HG02943 (cell line): ENCODE data around the gene ADAMTS13.
"Not testable (repeated sequence)": the region's sequence is repeated elsewhere in the genome, so short reads cannot be mapped to it uniquely, and the experiment has no call there.

Source experiments
- ATAC-seq: cut with Tn5 transposase; IDR thresholded peaks from one replicate; pipeline ENCODE4 v1.9.1; 2021; ENCODE audit warnings: mild to moderate bottlenecking, low read depth, moderate library complexity; ENCODE audit not compliant: unreplicated experiment

The ADAMTS13 gene

DNA sequence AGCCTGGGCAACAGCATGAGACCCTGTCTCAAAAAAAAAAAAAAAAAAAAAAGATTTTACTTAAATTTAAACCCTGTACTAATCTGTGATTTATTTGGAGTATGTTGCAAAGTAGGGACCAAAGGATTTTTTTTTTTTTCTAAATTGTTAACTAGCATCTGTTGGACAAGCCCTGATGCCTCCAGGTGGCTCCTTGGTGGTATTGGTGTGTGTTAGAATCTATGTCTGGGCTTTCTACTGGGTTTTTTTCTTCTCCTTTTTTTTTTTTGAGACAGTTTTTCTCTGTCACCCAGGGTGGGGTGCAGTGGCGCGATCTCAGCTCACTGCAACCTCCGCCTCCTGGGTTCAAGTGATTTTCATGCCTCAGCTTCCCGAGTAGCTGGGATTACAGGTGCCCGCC, 29.7 kb downstream of the ADAMTS13 start:
- not testable (repeated sequence) for ATAC-seq

DNA sequence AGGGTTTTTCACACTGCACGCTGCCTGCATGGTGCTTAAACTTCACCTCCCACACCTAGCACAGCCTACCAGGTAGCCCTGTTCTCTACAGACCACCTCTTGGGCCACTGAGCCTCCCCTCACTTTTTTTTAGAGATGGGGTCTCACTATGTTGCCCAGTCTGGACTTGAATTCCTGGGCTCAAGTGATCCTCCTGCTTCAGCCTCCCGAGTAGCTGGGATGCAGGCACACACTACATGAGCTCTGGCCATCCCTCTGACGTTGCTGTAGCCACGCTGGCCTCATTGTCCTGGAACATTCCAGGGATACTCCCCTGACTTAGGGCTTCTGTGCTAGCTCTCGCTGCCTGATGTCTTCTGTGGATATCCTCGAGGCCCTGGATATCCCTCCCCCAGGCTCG, 30.4 kb downstream of the ADAMTS13 start:
- ATAC-seq = no peak

DNA sequence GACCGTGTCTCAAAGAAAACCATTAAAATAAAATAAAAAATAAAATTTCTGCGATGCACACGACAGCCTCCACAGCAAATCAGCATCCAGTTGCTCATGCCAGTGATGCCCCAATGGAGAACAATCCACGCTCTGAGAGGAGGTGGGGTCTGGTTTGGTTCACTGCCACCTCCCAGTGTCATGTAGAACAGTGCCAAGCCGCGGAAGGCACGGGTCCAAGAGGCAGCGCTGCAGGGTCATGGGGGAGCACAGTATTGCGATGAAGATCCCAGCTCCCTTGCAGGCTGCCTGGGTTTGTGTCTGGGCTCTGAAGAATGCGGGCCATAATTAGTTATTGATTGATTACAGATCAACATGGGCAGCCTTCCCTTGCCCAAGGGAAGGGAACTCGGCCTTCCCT, 31.5 kb downstream of the ADAMTS13 start:
- ATAC-seq = no peak

DNA sequence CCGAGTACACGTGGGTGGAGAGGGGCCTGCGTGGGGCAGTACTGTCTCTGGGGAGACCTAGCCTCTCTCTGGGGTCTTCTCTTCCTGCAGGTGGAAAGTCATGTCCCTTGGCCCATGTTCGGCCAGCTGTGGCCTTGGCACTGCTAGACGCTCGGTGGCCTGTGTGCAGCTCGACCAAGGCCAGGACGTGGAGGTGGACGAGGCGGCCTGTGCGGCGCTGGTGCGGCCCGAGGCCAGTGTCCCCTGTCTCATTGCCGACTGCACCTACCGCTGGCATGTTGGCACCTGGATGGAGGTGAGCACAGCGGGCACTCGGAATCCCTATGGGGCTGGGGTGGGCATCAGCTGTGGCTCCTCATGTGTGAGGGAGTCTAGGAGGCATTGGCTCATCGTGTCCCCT, 32.2 kb downstream of the ADAMTS13 start:
- no peak for ATAC-seq

DNA sequence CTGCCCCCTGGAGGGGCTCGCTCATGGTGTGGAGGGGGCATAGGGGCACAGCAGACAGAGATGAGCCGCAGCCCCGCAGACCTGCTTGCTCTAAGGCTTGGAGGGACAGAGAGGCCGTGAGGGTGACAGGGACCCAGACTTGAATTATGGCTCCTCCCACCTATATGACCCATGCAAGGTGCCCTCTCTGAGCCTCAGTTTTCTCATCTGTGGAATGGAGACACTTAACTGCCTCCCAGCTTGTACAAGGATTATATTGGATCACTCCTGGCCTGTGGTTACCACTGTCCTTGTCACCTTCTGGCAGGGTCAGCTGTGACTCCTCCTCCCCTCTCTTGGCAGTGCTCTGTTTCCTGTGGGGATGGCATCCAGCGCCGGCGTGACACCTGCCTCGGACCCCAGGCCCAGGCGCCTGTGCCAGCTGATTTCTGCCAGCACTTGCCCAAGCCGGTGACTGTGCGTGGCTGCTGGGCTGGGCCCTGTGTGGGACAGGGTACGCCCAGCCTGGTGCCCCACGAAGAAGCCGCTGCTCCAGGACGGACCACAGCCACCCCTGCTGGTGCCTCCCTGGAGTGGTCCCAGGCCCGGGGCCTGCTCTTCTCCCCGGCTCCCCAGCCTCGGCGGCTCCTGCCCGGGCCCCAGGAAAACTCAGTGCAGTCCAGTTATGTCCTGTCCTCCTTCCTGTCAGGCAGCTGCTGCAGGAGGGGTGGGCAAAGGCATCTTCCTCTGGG, 32.9 kb downstream of the ADAMTS13 start:
- no peak for ATAC-seq

DNA sequence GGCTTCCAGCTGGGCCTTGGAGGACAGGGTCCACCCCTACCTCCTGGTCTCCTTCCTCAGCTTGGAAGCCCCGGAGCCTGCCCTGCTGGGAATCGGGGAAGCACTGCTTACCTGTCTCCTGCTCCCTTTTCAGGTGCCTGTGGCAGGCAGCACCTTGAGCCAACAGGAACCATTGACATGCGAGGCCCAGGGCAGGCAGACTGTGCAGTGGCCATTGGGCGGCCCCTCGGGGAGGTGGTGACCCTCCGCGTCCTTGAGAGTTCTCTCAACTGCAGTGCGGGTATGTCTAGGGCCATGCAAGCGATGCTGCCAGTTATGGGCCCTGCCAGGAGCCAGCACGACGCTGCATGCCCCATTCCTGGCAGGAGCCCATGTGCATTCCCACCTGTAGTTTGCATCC, 33.8 kb downstream of the ADAMTS13 start:
- no peak for ATAC-seq

DNA sequence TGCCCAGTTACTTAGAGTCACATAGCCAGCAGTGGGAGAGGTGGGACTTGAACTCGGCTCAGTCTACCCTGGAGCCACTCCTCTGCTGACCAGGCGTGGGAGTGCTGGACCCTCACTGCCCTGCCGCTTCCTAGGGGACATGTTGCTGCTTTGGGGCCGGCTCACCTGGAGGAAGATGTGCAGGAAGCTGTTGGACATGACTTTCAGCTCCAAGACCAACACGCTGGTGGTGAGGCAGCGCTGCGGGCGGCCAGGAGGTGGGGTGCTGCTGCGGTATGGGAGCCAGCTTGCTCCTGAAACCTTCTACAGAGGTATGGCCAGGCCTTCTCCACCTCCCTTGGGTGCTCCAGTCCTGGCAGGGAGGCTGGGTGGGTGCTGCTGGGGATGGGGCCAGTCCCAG, 34.2 kb downstream of the ADAMTS13 start:
- no peak for ATAC-seq

DNA sequence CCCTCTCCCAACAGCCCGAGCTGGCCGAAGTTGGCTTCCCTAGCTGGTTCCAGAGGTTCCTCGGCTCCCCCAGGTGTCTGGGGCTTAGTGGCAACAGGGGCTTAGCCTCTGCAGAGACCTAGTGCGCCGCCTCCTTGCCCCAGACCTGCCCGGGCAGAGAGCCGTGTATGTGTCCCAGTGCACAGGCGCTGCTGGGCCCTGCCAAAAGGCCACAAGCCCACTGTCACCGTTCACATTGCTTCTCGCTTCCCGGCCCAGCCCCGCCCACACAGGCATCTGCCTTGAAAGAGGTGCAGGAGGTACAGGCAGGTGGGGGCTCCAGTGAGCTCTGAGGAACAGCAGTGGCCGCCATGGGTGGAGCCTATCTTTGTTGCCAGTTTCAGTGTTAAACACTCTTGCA, 35.1 kb downstream of the ADAMTS13 start:
- no peak for ATAC-seq

DNA sequence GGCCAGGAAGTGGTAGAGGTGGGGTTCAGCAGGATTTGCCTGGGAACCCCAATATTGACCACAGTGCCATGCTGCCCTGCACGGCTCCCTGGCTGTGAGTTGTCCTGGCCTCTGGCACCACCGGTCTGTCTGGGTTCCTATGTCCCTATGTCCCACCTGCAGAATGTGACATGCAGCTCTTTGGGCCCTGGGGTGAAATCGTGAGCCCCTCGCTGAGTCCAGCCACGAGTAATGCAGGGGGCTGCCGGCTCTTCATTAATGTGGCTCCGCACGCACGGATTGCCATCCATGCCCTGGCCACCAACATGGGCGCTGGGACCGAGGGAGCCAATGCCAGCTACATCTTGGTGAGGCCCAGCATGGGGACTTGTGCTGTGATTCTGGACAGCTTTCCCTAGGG, 35.6 kb downstream of the ADAMTS13 start:
- ATAC-seq = no peak

DNA sequence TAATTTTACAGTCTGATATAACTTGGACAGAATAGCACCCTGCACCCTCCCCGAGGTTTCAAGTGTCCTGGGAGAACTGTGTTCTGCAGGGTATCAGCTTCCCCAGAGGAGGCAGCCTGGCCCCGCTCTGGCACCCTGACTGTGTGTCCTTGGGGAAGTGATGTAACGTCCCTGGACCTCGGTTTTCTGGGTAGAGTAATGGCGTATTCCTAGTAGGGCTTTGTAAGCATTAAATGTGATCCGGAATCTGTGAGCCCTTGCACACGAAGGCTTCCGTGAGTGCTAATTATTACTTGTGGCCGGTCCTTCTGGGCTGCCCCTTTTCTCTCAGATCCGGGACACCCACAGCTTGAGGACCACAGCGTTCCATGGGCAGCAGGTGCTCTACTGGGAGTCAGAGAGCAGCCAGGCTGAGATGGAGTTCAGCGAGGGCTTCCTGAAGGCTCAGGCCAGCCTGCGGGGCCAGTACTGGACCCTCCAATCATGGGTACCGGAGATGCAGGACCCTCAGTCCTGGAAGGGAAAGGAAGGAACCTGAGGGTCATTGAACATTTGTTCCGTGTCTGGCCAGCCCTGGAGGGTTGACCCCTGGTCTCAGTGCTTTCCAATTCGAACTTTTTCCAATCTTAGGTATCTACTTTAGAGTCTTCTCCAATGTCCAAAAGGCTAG, 36.6 kb downstream of the ADAMTS13 start:
- ATAC-seq = no peak

DNA sequence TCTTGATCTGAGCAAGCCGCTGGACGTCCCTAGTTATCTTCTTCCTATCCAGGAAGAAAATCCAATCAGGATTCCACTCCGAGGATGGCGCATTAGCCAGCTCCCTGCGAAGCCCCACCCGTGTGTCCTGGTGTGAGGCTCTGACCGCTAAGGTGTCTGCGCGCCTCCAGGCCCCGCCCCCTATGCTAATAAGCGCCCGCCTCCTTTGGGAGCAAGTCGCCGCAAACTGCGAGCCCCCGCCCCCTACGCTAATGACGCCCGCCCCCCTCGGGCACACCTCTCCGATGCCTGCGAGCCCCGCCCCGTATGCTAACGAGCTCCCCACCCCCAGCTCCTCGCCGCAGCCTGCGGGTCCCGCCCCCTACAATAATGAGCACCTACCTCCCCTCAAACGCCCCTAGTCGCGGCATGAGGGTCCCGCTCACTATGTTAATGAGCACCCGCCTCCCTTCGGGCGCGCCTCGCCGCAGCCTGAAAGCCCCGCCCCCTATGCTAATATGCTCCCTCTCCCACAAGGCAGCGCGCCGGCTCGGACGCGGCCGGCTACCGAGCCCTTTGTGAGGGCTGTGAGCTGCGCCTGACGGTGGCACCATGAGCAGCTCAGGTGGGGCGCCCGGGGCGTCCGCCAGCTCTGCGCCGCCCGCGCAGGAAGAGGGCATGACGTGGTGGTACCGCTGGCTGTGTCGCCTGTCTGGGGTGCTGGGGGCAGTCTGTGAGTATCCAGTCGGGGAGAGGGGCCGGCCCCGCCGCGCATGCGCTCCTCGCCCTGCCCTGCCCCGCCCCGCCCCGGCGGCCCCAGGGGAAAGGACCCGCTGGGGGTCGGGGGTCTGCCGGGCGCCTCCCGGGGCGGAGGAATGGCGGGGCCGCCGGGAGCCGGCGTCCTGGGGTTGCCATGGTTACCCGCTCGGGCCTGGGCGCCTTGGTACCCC, 37.6 kb downstream of the ADAMTS13 start, which contains the start of gene CACFD1:
Gene CACFD1, plus strand, starts transcription at position 503 of the 929 bp plus-strand sequence. Its CDS starts 89 bp downstream, at position 592.
- peak; percentile 59 for ATAC-seq

DNA sequence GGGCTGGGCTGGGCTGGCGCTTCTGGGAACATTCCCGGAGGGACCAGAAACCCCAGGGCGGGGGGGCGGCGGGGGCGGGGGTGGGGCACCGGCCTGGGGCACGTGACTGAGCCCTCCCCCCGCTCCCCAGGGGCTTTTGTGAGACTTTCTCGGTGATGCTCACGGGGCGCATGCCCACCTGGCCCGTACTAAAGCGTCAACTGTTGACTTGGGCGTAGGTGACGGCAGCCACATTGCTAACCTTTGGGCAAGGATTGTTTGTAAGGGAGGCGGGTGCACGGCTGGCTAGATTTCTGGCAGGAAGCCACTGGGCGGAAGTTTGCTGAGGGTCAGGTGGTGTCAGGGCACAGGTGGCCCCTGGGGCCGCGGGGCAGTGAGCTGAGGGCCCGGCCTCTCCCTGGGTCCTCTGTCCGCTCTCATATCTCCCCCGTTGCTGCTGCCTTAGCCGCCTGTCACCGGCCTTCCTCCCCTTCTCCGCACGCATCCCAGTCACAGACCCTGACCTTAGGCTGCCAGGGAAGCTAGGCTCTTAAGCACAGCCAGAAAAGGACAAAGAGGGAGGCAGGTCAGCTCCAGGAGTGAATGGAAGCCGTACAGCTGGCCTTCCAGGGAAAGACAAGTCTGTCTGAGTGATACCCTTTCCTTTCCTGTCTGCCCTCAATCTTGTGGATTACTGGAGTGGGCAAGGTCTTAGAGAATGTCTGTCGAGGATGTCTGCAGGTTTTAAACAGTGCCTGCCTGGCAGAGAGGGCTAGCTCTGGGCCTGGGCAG, 38.4 kb downstream of the ADAMTS13 start:
- peak; percentile 37 for ATAC-seq

DNA sequence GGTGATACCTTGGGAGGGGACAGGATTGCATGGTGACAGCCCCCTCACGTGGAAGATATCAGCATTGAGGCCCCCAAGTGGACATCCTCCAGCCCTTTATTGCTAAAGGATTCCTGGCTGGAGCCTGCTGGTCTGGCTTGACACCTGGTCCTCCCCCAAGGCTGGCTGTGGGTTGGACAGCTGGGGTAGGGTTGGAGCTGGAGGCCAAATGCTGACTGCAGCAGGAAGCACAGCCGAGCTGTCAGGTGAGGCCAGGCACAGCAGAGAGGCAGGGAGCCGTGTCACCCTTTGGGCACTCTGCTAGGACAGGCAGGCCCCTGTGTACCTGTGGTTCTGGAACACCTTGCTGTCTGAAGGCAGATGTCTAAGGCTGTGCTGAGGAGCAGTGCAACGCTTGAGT, 39.8 kb downstream of the ADAMTS13 start:
- no peak for ATAC-seq

DNA sequence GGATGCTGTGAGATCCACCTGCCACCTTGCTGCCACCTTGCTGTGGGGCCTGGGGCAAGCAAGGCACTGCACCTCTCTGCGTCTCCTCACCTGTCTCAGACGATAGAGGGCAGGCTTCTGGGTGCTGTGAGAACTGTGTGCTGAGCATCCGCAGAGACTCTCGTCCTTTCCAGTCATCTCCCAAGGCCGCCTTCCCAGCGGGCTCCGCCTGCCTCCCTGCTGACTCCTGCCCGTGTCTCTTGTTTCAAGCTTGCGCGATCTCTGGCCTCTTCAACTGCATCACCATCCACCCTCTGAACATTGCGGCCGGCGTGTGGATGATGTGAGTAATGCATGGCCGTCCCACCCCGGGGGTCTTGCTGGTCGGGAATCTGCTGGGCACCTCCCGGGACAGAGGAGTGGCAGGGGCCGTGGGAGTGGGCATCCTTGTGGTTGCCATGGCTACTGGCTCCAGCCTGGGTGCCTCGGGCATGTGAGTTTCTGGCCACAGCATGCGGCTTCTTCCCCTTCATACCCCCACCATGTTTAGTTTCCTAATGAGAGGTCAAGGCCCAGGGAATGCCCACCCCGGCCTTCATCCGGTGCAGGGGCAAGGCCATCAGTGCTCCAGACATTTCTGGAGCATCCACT, 41.2 kb downstream of the ADAMTS13 start:
- no peak for ATAC-seq

DNA sequence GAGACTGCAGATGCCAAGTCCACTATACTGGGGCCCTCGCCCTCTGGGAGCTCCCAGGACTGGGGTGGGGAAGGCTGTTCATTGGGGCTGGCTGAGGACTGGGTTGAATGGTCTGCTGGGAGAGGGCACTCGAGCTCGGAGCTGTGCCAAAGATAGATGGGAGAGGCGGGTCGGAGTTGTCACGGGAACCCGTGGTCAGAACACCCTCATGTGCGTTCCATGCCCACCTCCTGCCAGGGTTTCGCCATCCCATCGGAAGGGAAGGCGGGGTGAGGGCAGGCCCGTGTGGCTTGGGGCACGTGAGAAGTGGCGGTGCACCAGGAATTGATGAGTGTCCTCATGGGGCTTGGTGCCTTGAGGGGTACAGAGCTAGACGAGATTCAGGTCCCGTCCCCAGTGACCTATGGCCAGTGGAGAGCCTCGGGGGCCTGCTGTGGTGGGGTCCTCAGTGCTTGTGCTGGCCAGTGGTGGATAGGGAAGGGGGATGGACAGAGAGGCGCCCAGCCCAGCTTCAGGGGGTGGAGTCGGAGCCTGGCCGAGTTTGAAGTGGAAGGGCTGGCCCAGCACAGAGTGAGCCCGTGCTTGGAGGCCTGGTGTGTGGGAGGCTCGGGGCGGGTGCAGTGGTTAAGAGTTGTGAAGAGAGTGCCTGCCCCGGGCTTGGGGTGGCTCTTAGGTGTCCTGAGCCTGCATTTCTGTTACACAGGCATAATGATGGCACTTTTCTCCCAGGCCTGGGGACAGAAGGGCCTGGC, 41.9 kb downstream of the ADAMTS13 start:
- ATAC-seq = no peak

DNA sequence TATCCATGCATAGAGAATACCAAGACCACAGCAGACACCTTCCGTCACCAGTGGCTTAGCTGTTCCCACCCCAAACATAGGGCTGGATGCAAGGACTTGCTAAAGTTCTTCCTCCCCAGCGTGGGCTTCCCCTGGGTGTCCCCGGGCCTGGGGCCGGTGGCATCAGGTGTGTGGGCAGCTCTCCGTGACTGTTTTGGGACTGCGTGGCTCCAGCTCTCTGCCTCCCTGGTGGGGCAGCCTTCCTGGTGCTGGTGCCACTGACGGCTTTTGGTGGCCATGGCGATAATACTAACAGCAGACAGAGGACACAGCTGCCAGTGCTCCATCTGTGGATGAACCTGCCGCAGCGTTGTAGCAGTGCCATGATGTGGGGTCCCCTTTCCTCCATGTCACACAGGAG, 42.5 kb downstream of the ADAMTS13 start:
- no peak for ATAC-seq

DNA sequence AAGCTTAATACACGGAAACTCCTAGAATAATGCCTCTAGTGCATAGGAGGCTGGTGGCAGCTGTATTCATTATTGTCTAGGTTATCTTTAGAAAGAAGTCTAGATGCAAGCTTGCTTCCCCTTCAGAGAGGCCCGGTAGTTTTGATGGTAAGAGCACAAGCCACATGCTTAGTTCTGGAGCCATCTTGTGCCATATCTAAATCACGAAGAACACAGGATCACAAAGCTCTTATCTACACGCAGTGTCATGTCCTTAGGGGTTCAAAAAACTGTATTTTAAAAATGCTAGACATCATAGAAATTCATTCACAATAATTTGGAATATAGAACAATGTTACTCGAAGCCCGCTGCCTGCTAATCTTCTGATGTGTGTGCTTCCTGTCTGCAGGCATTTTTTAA, 43.8 kb downstream of the ADAMTS13 start:
- ATAC-seq = no peak

DNA sequence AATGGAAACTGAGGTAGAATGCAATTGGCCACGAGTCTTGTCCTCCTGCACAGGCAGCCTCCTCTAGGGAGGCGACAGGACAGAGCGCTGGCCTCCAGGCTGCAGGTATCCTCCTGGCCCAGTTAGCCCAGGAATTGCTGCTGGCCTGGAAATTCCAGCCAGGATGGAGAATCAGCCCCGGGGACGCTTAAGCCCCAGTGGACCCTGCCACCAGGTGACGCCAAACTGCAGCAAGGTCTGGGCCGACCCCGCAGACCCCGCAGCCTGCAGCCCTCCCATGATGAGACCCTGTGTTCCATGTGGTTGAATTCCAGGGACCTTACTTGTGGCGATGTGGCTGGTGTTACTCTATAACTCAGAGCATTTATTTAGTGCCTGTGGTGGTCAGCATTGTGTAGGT, 44.9 kb downstream of the ADAMTS13 start:
- ATAC-seq = no peak

DNA sequence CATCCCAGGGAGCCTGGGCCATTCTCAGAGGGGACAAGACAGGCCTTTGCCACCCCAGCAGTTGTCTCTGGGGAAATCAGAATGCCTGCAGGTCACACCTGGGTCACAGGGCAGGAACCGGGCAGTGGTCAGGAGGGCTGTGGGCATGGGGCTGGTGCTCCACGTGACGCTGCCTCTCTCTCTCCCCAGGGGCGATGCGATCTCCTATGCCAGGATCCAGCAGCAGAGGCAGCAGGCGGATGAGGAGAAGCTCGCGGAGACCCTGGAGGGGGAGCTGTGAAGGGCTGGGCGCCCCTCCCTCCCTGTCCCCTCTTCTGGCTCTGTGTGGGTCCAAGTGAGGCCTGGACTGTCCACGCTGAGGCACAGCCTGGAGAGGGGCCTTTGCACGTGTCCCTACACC, 46.2 kb downstream of the ADAMTS13 start:
- ATAC-seq = no peak
